ENCODE measurements around the gene RXRB. TPM values are rescaled to one million over a fixed set of nuclear protein-coding genes. Genes with fewer than 3 reads are reported as not detected.
"Not testable (repeated sequence)": the region's sequence is repeated elsewhere in the genome, so short reads cannot be mapped to it uniquely, and the experiment has no call there.

RXRB gene
- total RNA-seq, 2 donors from 2014 or later, result 24.8 to 27.2 TPM

DNA sequence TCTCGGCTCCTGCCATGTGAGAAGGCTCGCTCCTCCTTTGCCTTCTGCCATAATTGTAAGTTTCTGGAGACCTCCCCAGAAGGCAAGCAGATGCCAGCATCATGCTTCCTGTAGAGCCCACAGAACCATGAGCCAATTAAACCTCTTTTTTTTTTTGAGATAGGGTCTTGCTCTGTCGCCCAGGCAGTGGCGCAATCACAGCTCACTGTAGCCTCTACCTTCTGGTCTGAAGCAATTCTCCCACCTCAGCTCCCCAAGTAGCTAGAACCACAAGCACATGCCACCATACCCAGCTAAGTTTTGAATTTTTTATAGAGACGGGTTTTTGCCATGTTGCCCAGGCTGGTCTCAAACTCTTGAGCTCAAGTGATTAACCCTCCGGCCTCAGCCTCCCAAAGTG, 36.4 kb upstream of the RXRB start:
- TF ChIP-seq, protein P1, sequence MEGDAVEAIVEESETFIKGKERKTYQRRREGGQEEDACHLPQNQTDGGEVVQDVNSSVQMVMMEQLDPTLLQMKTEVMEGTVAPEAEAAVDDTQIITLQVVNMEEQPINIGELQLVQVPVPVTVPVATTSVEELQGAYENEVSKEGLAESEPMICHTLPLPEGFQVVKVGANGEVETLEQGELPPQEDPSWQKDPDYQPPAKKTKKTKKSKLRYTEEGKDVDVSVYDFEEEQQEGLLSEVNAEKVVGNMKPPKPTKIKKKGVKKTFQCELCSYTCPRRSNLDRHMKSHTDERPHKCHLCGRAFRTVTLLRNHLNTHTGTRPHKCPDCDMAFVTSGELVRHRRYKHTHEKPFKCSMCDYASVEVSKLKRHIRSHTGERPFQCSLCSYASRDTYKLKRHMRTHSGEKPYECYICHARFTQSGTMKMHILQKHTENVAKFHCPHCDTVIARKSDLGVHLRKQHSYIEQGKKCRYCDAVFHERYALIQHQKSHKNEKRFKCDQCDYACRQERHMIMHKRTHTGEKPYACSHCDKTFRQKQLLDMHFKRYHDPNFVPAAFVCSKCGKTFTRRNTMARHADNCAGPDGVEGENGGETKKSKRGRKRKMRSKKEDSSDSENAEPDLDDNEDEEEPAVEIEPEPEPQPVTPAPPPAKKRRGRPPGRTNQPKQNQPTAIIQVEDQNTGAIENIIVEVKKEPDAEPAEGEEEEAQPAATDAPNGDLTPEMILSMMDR (conservative IDR thresholded peaks at IDR 0.05), result no peak
- H3K4me3 ChIP-seq (ENCODE audit: low read length), result no peak overlapping the region
- peaks cover 25% of the 10 kb centered on the region for H3K27me3 Mint-ChIP-seq (ENCODE audit: insufficient read depth)
- no peaks in the 10 kb centered on the region for H3K4me1 ChIP-seq (ENCODE audit: control insufficient read depth, insufficient read depth, low read length)
- no peaks in the 10 kb centered on the region for H3K9me3 ChIP-seq (ENCODE audit: control insufficient read depth, low read length)
- no peak overlapping the region for H3K4me3 Mint-ChIP-seq
- no peaks in the 10 kb centered on the region for H3K9me3 Mint-ChIP-seq
- no peaks in the 10 kb centered on the region for H3K36me3 ChIP-seq (ENCODE audit: control insufficient read depth, insufficient read depth, low read length)
- no peaks in the 10 kb centered on the region for H3K36me3 Mint-ChIP-seq (ENCODE audit: low read depth)
- 86 to 91% methylated on average over 5 to 6 of the region's 6 CpGs for WGBS, 2 experiments (ENCODE audit: insufficient coverage in 1 of 2, insufficient read length in 1 of 2)
- H3K9ac ChIP-seq (ENCODE audit: extremely low read depth, low read length, poor library complexity, severe bottlenecking), result no peak overlapping the region
- H3K27ac Mint-ChIP-seq, result no peak overlapping the region
- no peak overlapping the region for H3K27ac ChIP-seq (ENCODE audit: low read depth, low read length)
- peak; percentile 9 for DNase-seq
- H3K4me1 Mint-ChIP-seq, result peaks cover 12% of the 10 kb centered on the region
- peaks cover 6% of the 10 kb centered on the region for H3K27me3 ChIP-seq (ENCODE audit: control insufficient read depth, insufficient read depth, low read length, poor library complexity, severe bottlenecking)

DNA sequence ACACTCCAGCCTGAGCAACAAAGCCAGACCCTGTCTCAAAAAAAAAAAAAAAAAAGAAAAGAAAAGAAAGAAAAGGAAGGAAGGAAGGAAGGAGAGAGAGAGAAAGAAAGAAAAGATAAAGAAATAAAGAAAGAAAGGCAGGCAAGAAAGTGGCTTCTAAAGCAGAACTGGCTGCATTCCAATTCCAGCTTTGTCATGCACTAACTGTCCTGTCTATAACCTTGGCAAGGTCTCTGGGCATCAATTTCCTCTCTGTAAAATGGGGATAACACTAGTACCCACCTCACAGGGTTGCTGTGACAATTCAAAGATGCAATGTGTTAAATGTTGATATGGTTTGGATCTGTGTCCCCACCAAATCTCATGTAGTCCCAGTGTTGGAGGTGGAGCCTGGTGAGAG, 35.9 kb upstream of the RXRB start:
- Histone ChIP-seq H3K27me3 (ENCODE audit: control insufficient read depth, insufficient read depth, low read length, poor library complexity, severe bottlenecking) (peaks cover 6% of the 10 kb centered on the region), H3K9me3 (ENCODE audit: control insufficient read depth, low read length) (no peaks in the 10 kb centered on the region), H3K27ac (ENCODE audit: low read depth, low read length) (no peak overlapping the region), H3K9ac (ENCODE audit: extremely low read depth, low read length, poor library complexity, severe bottlenecking) (no peak overlapping the region), H3K4me3 (ENCODE audit: low read length) (no peak overlapping the region), H3K36me3 (ENCODE audit: control insufficient read depth, insufficient read depth, low read length) (no peaks in the 10 kb centered on the region), H3K4me1 (ENCODE audit: control insufficient read depth, insufficient read depth, low read length) (no peaks in the 10 kb centered on the region)
- H3K27me3 Mint-ChIP-seq (ENCODE audit: insufficient read depth), result peaks cover 23% of the 10 kb centered on the region
- no peaks in the 10 kb centered on the region for H3K36me3 Mint-ChIP-seq (ENCODE audit: low read depth)
- DNase-seq, result peak; percentile 0
- TF ChIP-seq, protein P1 (conservative IDR thresholded peaks at IDR 0.05), result no peak
- no peaks in the 10 kb centered on the region for H3K9me3 Mint-ChIP-seq
- H3K4me1 Mint-ChIP-seq, result peaks cover 12% of the 10 kb centered on the region
- H3K4me3 Mint-ChIP-seq, result no peak overlapping the region
- H3K27ac Mint-ChIP-seq, result no peak overlapping the region

GRCh38 chr6:33235221-33235634, 34.8 kb upstream of the RXRB start:
- Mint-ChIP-seq H3K4me1 (peaks cover 12% of the 10 kb centered on the region), H3K9me3 (no peaks in the 10 kb centered on the region), H3K36me3 (ENCODE audit: low read depth) (no peaks in the 10 kb centered on the region), H3K4me3 (no peak overlapping the region), H3K27me3 (ENCODE audit: insufficient read depth) (peaks cover 19% of the 10 kb centered on the region), H3K27ac (peak overlapping the region; percentile 74)
- H3K4me3 ChIP-seq (ENCODE audit: low read length), result no peak overlapping the region
- no peaks in the 10 kb centered on the region for H3K9me3 ChIP-seq (ENCODE audit: control insufficient read depth, low read length)
- peaks cover 6% of the 10 kb centered on the region for H3K27me3 ChIP-seq (ENCODE audit: control insufficient read depth, insufficient read depth, low read length, poor library complexity, severe bottlenecking)
- TF ChIP-seq, protein P1 (conservative IDR thresholded peaks at IDR 0.05), result no peak
- H3K9ac ChIP-seq (ENCODE audit: extremely low read depth, low read length, poor library complexity, severe bottlenecking), result no peak overlapping the region
- 27 to 40% methylated on average over 6 of the region's 6 CpGs for WGBS, 2 experiments (ENCODE audit: insufficient coverage in 1 of 2, insufficient read length in 1 of 2)
- no peaks in the 10 kb centered on the region for H3K36me3 ChIP-seq (ENCODE audit: control insufficient read depth, insufficient read depth, low read length)
- DNase-seq, result peak; percentile 57
- H3K4me1 ChIP-seq (ENCODE audit: control insufficient read depth, insufficient read depth, low read length), result no peaks in the 10 kb centered on the region
- H3K27ac ChIP-seq (ENCODE audit: low read depth, low read length), result no peak overlapping the region

GRCh38 chr6:33226503-33227120, 26.1 kb upstream of the RXRB start:
- not testable (repeated sequence) for H3K27ac ChIP-seq (ENCODE audit: low read depth, low read length); H3K36me3 ChIP-seq (ENCODE audit: control insufficient read depth, insufficient read depth, low read length); H3K27ac Mint-ChIP-seq; H3K4me1 Mint-ChIP-seq; H3K36me3 Mint-ChIP-seq (ENCODE audit: low read depth); H3K27me3 ChIP-seq (ENCODE audit: control insufficient read depth, insufficient read depth, low read length, poor library complexity, severe bottlenecking); H3K4me3 ChIP-seq (ENCODE audit: low read length); H3K9me3 Mint-ChIP-seq; H3K9me3 ChIP-seq (ENCODE audit: control insufficient read depth, low read length); H3K9ac ChIP-seq (ENCODE audit: extremely low read depth, low read length, poor library complexity, severe bottlenecking); H3K4me3 Mint-ChIP-seq; H3K4me1 ChIP-seq (ENCODE audit: control insufficient read depth, insufficient read depth, low read length)
- DNase-seq, result peak; percentile 28
- 44 to 58% methylated on average over 6 to 13 of the region's 14 CpGs for WGBS, 2 experiments (ENCODE audit: insufficient coverage in 1 of 2, insufficient read length in 1 of 2)
- H3K27me3 Mint-ChIP-seq (ENCODE audit: insufficient read depth), result peaks cover 17% of the 10 kb centered on the region
